ENCODE measurements around the gene EML4. TPM values are rescaled to one million over a fixed set of nuclear protein-coding genes. Genes with fewer than 3 reads are reported as not detected.

Gene EML4
- polyA plus RNA-seq, 1 experiment, result 81.0 TPM

GRCh38 chr2:42139101-42139500, 30.1 kb upstream of the EML4 start:
- no peak for DNase-seq (ENCODE audit: low read depth, low spot score)
- no peak overlapping the region for H3K27ac ChIP-seq (ENCODE audit: low read depth, low read length)
- no peaks in the 10 kb centered on the region for H3K9me3 ChIP-seq (ENCODE audit: control insufficient read depth, insufficient read depth, low read length)
- POLR2A ChIA-PET, result interaction anchor here (0.7 to 1.0 kb wide), 2 partner anchors 12 to 19 kb away, joined by 3 to 4 read pairs; no protein-coding TSS in a partner anchor
- CTCF ChIA-PET, result interaction anchor here (0.6 to 1.2 kb wide), 5 partner anchors 16 to 214 kb away, joined by 3 to 4 read pairs (median 4); no protein-coding TSS in a partner anchor
- no peak overlapping the region for H3K4me3 ChIP-seq (ENCODE audit: low read depth, low read length)
- H3K27me3 ChIP-seq (ENCODE audit: control insufficient read depth, insufficient read depth, low read length), result no peaks in the 10 kb centered on the region
- TF ChIP-seq, protein P1, sequence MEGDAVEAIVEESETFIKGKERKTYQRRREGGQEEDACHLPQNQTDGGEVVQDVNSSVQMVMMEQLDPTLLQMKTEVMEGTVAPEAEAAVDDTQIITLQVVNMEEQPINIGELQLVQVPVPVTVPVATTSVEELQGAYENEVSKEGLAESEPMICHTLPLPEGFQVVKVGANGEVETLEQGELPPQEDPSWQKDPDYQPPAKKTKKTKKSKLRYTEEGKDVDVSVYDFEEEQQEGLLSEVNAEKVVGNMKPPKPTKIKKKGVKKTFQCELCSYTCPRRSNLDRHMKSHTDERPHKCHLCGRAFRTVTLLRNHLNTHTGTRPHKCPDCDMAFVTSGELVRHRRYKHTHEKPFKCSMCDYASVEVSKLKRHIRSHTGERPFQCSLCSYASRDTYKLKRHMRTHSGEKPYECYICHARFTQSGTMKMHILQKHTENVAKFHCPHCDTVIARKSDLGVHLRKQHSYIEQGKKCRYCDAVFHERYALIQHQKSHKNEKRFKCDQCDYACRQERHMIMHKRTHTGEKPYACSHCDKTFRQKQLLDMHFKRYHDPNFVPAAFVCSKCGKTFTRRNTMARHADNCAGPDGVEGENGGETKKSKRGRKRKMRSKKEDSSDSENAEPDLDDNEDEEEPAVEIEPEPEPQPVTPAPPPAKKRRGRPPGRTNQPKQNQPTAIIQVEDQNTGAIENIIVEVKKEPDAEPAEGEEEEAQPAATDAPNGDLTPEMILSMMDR (IDR thresholded peaks at IDR 0.05; ENCODE audit: low read depth, low read length), result no peak

DNA sequence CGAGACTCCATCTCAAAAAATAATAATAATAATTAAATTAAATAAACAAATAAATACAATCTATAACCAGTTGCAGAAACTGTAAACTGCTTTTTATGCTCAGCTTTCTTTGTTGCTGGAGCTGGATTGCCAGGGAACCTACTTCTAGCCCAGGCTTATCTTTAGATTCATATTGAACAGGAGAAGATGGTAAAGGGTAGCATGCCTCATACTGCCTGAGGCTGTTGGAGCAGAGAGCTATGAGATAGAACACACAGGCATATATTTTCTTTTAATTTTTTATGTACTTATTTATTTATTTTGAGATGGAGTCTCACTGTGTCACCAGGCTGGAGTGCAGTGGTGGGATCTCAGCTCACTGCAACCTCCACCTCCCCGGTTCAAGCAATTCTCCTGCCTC, 28.7 kb upstream of the EML4 start:
- DNase-seq (ENCODE audit: low read depth, low spot score), result no peak

DNA sequence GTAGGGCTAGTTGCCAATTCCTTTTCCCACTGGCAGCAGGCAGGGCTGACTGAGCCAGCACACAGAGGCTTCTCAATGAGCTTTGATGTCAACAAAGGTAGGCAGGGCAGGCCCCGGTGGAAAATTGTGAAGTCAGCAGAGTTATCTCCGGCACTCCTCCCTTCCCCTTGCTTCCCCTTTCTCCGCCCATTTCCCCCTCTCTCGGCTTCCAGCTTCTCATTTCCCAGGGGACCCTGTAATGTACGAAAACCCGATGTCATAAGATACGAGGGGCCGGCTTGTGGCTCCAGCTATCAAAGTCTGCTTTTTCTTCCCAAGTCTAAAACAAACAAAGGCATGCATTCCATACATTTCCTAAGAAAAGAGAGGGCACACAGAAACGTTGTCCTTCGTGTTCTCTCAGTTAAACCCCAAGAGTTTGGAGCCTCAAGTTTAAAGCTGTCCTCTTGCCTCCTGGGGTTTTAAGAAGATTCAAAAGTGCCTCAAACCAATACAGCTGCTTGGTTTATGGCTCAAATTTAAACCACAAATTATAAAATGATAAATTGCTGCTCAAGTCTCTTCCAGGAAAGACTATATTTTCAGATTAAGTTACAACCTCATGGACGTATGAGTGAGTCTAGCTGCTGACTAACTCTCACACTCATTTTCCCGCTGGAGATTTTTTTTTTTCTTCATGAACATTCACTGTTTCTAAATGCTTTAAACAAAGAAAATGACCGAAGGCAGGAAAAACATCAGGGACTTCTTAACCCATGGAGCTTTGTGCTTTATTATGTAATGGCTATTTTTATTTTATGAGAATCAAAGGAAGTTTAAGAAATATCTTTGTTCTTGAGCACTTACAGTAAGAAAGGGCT, 27.2 kb upstream of the EML4 start:
- Histone ChIP-seq H3K27me3 (ENCODE audit: control insufficient read depth, insufficient read depth, low read length) (no peaks in the 10 kb centered on the region), H3K9me3 (ENCODE audit: control insufficient read depth, insufficient read depth, low read length) (no peaks in the 10 kb centered on the region), H3K4me3 (ENCODE audit: low read depth, low read length) (peak overlapping the region; percentile 47), H3K27ac (ENCODE audit: low read depth, low read length) (peak overlapping the region; percentile 98)
- ChIA-PET POLR2A (interaction anchor here (0.6 to 2.2 kb wide), 11 partner anchors 9 to 236 kb away, joined by 3 to 31 read pairs (median 4); no protein-coding TSS in a partner anchor), CTCF (interaction anchor here (0.6 to 1.8 kb wide), 5 partner anchors 9 to 289 kb away, joined by 3 to 13 read pairs (median 4); no protein-coding TSS in a partner anchor)
- DNase-seq (ENCODE audit: low read depth, low spot score), result peak; percentile 77
- TF ChIP-seq, protein P1 (IDR thresholded peaks at IDR 0.05; ENCODE audit: low read depth, low read length), result no peak

More for the DNA sequence above, 28.7 kb upstream of the EML4 start:
- no peaks in the 10 kb centered on the region for H3K27me3 ChIP-seq (ENCODE audit: control insufficient read depth, insufficient read depth, low read length)
- H3K9me3 ChIP-seq (ENCODE audit: control insufficient read depth, insufficient read depth, low read length), result no peaks in the 10 kb centered on the region
- ChIA-PET POLR2A (interaction anchor here (1.6 kb wide), 1 partner anchor 31 kb away, joined by 6 read pairs; no protein-coding TSS in a partner anchor), CTCF (interaction anchor here (0.6 to 1.4 kb wide), 3 partner anchors 44 to 287 kb away, joined by 3 to 4 read pairs (median 4); no protein-coding TSS in a partner anchor)
- TF ChIP-seq, protein P1 (IDR thresholded peaks at IDR 0.05; ENCODE audit: low read depth, low read length), result no peak
- H3K27ac ChIP-seq (ENCODE audit: low read depth, low read length), result no peak overlapping the region
- H3K4me3 ChIP-seq (ENCODE audit: low read depth, low read length), result no peak overlapping the region

DNA sequence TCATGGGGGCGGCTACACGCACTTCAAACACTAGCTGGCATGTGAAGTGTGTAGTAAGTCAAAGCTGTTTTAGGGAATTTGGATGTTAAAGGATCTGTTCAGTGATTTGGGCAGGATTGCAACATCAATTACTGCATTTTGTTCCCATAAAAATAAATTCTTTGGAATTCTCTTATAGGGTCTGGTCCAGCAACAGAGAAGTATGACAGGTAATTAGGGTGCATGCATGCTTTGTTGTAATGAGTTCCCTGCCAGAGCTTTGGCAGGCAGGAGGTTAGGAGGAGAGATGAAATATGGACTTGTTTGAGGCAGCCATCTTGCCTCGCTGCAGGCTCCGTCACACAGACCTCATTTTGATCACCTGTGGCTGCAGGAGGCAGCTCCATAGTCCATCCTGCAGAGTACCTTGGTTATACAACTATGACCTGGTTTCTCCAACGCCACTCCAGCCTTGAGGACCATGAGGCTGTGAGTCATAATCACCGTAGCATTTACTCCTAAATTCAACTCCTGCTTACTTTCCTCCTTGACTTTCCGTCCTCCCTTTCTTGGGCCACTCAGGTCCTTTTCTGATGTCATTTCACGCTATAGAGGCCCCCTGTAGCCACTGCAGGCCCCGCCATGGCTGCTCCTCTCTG, 26.5 kb upstream of the EML4 start:
- Histone ChIP-seq H3K27me3 (ENCODE audit: control insufficient read depth, insufficient read depth, low read length) (no peaks in the 10 kb centered on the region), H3K27ac (ENCODE audit: low read depth, low read length) (peak overlapping the region; percentile 98), H3K4me3 (ENCODE audit: low read depth, low read length) (0 out of 2 replicates have a peak overlapping the region, but pooled peaks have one; percentile 18), H3K9me3 (ENCODE audit: control insufficient read depth, insufficient read depth, low read length) (no peaks in the 10 kb centered on the region)
- TF ChIP-seq, protein P1 (IDR thresholded peaks at IDR 0.05; ENCODE audit: low read depth, low read length), result no peak
- no peak for DNase-seq (ENCODE audit: low read depth, low spot score)
- ChIA-PET POLR2A (interaction anchor here (1.0 to 2.2 kb wide), 6 partner anchors 10 to 91 kb away, joined by 3 to 31 read pairs (median 5); no protein-coding TSS in a partner anchor), CTCF (interaction anchor here (1.8 kb wide), 2 partner anchors 47 to 186 kb away, joined by 6 to 13 read pairs; no protein-coding TSS in a partner anchor)
